ENCODE data around the gene HOXB9. TPM values are rescaled to one million over a fixed set of nuclear protein-coding genes. Genes with fewer than 3 reads are reported as not detected.

Gene HOXB9
- total and polyA plus RNA-seq, 9 of the 15 experiments (the other 6 are each of a cell fraction or from before 2014, with no cell fraction given), result 3.1 to 196 (median 77.6) TPM

- TF ChIP-seq L3MBTL2 (IDR thresholded peaks at IDR 0.05) (peak; percentile 87), RHOXF2B (CRISPR knock-in tag; conservative IDR thresholded peaks at IDR 0.05) (no peak), CCAR2 (IDR thresholded peaks at IDR 0.05; ENCODE audit: low read depth, low read length) (no peak), PML (IDR thresholded peaks at IDR 0.05; ENCODE audit: low read length) (no peak), KDM2B (CRISPR knock-in tag; IDR thresholded peaks at IDR 0.05) (no peak), ZFP30 (CRISPR knock-in tag; IDR thresholded peaks at IDR 0.05; ENCODE audit: borderline replicate concordance) (no peak), ZBTB17 (CRISPR knock-in tag; IDR thresholded peaks at IDR 0.05) (no peak), CBX1 (IDR thresholded peaks at IDR 0.05; ENCODE audit: low read depth) (0 out of 2 replicates have a peak, but pooled peaks have one; percentile 45), RBFOX2 (IDR thresholded peaks at IDR 0.05; ENCODE audit: low read depth, low read length) (peak; percentile 68), GATAD2B (IDR thresholded peaks at IDR 0.05; ENCODE audit: borderline replicate concordance) (no peak), MITF (IDR thresholded peaks at IDR 0.05) (no peak), TFE3 (CRISPR knock-in tag; IDR thresholded peaks at IDR 0.05) (no peak), SNIP1 (IDR thresholded peaks at IDR 0.05; ENCODE audit: low read depth) (no peak)
- TF ChIP-seq, protein P1, sequence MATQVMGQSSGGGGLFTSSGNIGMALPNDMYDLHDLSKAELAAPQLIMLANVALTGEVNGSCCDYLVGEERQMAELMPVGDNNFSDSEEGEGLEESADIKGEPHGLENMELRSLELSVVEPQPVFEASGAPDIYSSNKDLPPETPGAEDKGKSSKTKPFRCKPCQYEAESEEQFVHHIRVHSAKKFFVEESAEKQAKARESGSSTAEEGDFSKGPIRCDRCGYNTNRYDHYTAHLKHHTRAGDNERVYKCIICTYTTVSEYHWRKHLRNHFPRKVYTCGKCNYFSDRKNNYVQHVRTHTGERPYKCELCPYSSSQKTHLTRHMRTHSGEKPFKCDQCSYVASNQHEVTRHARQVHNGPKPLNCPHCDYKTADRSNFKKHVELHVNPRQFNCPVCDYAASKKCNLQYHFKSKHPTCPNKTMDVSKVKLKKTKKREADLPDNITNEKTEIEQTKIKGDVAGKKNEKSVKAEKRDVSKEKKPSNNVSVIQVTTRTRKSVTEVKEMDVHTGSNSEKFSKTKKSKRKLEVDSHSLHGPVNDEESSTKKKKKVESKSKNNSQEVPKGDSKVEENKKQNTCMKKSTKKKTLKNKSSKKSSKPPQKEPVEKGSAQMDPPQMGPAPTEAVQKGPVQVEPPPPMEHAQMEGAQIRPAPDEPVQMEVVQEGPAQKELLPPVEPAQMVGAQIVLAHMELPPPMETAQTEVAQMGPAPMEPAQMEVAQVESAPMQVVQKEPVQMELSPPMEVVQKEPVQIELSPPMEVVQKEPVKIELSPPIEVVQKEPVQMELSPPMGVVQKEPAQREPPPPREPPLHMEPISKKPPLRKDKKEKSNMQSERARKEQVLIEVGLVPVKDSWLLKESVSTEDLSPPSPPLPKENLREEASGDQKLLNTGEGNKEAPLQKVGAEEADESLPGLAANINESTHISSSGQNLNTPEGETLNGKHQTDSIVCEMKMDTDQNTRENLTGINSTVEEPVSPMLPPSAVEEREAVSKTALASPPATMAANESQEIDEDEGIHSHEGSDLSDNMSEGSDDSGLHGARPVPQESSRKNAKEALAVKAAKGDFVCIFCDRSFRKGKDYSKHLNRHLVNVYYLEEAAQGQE (IDR thresholded peaks at IDR 0.05; ENCODE audit: borderline replicate concordance), result peak; percentile 55
- TF ChIP-seq, protein P1 (CRISPR knock-in tag; IDR thresholded peaks at IDR 0.05; ENCODE audit: low read depth), result no peak
- TF ChIP-seq, protein P2, sequence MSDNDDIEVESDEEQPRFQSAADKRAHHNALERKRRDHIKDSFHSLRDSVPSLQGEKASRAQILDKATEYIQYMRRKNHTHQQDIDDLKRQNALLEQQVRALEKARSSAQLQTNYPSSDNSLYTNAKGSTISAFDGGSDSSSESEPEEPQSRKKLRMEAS (CRISPR knock-in tag; IDR thresholded peaks at IDR 0.05), result peak; percentile 38; the same call in 1 of the 2 replicates
Measured at GRCh38 chr17:48636177-48637018, 10.2 kb upstream of the HOXB9 start (continued).

All from K562 (cell line).